HL-60/S4 (cell line): Measurements from ENCODE around the gene RFX7.

Source experiments
- in situ Hi-C: fragments of 300-500 bp; cut with MboI; formaldehyde crosslinking; loops from 2 replicates; pipeline ENCODE4 v1.14.3; 2022; ENCODE audit warnings: low sequenced_read_pairs

RFX7 gene

DNA sequence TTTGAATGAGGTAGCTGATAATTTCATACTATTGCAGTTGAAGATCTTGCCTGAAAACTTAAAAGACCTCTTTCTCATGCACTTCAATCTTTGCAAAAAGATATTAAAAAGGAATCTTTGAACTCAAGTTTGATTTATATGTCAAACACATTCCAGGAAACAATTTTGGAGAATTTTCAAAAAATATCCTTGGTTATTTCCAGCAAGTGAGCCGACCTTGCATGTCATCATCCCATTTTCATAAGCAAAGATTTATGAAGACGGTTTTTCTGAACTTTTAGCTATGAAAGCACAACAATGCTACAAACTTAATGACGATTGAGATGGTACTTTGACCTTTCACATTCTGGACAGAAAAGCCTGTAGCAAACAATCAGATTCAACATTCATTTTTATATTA lies 95.6 kb downstream of the RFX7 start:
- in situ Hi-C loops = no loop called here

DNA sequence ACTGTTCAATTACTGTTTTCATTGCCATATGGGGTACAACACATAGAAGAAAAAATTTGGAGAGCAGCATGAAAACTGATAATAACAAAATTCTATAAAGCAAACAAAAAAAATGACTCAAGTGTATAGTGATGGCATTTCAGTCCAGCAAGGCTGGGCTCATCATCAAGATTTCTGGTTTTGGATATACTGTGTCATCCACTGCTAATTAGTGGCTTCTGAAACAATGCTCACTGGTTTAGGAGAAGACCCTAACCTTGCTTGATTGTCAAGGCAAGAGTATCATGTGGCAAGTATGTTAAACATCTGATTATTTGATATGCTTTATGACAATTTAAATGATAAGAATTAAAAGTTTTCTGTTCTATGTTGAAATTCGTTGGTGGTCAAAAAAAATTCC lies 96.9 kb downstream of the RFX7 start:
- in situ Hi-C loops = no loop called here

DNA sequence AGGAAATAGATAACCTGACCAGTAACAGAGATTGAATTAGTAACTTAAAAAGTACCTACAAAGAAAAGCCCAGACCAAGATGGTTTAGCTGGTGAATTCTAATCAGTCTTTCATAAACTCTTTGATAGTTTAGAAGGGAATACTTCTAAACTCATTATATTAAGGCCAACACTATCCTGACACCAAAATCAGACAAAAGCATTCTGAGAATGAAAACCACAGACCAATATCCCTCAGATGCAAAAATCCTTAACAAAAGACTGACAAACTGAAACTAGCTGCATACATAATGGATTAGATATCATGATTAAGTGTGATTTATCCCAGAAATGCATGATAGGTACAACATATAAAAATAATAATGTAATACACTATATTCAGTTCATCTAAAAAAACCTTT lies 115.6 kb downstream of the RFX7 start:
- in situ Hi-C loops = no loop called here

DNA sequence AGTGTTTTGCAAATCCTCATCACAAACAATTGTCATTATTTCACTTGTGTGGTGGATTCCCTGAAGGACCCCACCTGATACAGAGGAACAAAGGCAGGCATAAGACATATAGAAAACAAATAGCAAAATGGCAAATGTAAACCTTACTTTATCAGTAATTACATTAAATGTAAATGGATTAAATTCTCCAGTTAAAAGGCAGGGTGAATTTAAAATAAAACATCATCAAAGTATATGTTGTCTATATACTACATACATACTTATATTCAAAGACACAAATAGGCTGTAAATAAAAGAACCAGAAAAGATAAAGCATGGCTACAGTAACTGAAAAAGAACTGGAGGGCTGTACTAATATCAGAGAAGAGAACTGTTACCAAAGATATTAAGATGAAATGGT lies 117.3 kb downstream of the RFX7 start:
- in situ Hi-C loops = no loop called here

DNA sequence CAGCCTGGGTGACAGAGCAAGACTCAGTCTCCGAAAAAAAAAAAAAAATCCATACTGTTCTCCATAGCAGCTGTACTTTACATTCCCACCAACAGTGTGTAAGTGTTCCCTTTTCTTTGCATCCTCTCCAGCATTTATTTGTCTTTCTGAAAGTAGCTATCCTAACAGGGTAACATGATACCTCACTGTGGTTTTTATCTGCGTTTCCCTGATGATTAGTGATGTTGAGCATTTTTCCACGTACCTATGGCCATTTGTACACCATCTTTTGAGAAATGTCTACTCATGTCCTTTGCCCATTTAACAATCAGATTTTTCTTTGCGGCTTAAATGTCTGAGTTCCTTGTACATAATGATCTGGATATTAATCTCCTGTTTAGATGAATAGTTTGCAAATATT lies 119.3 kb downstream of the RFX7 start:
- in situ Hi-C loops = no loop called here

DNA sequence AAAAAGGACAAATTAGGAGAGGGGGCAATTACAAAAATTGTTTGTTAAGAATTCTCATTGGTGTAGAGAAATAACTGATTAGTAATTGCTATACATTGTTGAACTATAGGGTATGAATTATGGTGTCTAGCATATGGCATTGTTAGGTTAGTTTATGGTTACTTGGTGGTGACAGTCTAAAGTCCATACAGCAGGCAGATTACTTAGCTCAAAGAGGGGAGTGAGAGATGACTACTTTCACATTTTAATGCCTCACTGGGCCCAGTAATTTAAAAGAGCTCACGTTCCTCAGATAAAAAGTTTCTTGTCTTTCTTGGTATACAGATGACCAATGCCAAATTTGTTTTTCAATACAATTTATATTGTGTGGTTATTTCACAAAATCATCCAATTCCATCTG lies 137.8 kb downstream of the RFX7 start:
- in situ Hi-C loops = no loop called here

DNA sequence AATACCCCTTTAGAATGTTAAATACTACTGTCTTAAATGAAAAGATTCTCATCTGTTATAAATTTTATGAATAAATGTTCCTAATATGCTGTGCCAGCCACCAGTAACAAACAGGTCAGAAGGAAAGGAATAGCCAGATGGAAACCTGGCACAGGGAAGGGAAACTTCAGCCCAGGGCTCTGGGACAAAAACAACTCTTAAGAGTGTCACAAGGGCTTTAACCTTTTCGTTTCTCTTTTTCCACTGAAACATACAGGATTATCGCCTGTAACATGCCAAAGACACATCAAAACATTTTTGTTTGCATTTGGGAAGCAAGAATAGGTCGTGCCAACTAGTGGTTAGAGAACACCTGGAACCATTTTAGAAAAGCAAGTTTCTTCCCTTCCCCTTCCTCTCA lies 141.2 kb downstream of the RFX7 start:
- in situ Hi-C loops = no loop called here

DNA sequence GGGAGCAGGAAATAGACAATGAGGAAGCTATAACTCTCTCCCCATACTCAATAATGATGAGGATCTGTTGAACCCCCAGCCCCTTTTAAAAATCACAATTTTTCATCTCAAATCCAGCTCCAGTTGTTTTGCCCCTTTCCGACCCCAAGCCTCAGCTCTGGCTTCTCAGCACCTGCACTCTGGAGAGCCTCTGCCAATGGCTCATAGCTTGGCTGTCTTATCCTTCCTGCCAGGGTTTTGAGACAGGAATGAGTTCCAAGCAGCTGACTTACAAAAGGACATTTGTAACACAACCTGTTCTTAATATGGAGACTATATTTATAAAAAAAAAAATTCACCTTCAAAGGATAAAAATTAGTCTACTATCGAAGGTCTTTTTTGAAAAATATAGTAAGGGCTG lies 144.4 kb downstream of the RFX7 start:
- in situ Hi-C loops = no loop called here

DNA sequence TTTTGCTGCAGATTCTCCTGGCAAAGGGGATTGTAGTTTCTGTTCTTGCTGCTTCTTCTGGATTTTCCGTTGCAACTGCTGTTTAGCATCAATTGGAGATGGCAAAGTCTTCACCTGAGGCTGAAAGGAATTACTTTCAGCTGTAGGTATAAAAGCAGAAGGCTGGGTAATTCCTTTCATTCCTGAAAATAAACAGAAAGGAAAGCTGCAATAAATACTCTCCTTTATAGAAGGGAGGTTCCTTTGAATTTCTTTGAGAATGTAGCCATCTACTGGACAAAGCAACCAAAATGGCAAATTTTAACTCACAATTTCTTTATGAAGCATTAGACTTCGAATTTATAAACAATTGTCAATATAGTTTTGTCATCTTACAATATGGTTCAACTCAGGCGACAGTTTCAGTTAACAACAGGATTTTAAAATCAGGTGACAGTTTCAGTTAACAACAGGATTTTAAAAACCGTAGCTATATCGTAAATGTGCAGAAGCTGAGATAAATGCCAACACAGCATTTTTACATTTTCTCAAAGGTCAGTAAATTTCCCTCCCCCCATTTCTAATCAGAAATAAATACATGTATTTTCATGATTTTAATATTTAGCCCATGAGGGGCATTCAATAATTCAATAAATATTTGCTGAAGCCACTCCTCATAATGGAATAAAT lies 145.3 kb downstream of the RFX7 start:
- in situ Hi-C loops = no loop called here

DNA sequence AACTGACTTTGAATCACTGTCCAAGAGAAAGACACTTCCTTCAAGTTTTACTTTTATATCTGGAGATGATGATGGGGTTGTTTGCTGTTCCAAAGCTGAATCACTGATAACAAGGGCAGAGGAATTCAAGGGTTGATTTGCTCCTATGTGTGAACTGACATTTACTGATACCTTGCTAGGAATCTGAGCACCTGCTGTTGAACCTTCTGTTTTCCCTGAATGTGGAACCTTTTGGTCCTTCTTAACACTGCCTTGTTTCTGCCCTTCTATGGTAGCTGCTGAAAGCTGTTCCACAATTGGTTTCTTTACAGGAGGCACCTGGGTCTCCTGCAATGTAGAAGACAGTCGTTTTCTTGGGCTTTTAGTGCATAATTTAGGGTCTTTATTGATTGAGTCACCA lies 148.3 kb downstream of the RFX7 start:
- in situ Hi-C loops = no loop called here

DNA sequence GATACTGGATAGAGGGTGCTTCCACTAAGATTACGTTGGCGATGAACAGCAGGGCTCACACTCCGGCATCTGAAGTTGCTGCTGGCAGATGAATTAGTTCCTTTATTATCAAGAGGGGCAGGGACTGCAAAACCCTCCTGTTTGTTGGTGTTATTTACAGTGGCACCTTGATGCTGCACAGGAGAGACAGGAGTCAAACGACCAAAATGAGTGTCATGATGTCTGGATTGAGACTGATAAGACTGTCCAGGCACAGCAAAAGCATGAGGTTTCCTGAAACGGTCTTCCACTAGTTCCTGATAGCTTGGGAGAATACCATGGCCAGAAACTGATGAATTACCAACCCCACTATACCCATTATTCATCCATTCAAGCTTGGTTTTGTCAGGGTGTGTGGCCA lies 149.5 kb downstream of the RFX7 start:
- in situ Hi-C loops = no loop called here

DNA sequence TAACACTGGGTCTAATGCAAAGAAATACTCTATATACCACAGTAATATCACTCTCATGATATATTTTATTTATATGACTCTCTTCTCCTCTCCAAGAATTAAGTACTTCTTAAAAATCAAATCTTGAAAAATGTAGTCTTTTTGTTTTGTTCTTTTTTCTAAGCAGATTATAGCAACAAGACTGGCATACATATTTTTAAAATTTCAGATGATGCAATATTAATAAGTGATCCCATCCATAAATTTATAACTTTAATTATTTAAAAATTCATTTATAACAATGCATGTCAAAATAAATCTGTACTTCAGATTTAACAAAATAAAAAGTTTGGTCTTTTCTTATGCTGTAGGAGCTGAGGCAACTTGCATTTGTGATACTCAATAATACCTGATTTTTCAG lies 155.3 kb downstream of the RFX7 start:
- in situ Hi-C loops = no loop called here

DNA sequence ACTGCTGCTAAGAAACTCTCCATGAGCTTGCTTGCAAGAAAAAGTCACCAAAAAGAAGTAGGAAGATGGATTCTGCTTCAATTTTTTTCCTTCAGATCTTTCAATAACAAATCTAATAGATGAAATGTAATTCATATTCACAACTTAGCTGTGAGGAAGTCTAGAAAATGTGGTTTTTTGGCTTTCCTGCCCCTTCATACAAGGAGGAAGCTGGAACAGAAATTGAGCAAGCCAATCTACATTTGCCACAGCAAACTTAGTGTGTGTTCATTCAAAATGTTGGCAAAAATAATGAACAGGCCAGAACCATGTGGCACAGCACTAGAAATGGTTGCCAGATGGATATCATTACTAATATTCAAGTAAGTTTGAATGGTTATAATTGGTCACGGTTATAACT lies 157.1 kb downstream of the RFX7 start:
- in situ Hi-C loops = no loop called here

DNA sequence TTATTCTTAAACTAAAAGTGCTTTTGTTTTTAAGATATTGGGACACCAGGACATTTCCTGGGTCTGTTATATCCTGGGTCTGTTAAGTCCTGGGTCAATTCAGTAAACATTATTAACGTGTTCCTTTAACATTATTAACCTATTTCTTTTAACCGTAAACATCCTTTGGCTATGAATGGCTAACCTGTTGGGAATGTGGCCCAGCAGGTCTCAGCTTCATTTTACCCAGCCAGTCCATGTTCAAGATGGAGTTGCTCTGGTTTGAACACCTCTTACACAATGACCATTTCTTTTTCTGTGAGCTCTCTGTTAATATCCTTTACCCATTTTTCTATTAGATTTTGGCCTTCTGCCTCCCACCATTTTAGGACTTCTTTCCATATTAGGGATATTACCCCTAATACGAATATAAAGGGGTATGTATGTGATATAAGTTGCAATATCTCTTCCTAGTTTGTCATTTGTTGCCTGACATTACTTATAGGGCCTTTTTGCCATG lies 161.4 kb downstream of the RFX7 start:
- in situ Hi-C loops = no loop called here

DNA sequence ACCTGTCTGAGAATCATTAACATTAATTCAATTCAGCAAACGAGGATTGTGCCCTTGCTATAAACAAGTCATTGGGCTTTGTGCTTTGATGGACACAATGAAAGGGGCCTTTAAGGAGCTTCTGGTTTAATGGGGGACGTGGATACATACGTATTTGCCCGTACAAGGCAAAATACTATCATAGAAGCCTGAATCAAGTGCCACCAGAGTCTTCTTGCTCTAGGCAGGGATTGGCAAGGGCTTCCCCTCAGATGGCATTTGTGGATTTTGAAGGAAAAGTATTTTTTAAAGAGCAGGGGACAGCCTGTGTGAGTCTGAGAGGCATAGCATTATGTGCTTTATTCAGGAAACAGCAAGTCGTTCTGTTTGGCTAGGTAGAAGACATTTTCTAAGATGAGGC lies 166.6 kb downstream of the RFX7 start:
- in situ Hi-C loops = no loop called here

DNA sequence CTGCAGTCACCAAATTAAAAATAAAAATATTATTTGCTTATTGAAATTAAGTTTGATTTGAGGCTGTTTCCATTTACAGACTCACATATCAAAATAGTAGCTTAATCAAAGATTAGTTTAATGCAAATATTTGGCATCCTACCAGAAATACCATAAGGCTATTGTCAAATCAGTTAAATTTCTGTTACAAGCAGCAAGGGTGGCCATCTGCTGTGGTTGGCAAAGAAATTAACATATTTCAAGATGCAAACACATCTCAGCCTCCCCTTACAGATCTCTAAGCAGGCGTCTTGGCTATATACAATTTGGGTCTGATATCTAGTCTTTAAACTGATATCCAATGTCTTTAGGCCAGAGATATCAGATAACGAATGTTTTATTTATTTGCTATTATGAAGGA lies 167.0 kb downstream of the RFX7 start:
- in situ Hi-C loops = no loop called here

DNA sequence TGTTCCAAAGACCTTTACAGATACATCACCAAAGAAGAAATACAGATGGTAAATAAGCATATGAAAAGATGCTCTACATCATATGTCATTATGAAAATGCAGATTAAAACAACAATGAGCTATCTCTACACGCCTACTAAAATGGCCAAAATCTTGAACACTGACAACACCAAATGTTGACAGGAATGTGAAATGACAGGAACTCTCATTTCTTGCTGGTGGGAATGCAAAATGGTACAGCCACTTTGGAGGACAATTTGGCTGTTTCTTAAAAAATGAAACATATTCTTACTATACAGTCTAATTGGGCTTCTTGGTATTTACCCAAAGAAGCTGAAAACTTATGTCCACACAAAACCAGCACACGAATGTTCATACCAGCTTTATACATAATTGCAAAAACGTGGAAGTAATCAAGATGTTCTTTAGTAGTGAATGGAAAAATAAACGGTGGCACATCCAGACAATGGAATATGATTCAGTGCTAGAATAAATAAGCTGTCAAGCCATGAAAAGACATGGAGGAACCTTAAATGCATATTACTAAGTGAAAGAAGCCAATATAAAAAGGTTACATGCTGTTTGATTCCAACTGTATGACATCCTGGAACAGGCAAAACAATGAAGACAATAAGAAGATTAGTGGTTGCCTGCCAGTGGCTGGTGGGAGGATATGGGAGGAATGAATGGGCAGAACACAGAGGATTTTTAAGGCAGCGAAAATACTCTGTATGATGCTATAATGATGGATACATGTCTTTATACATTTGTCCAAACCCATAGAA lies 169.0 kb downstream of the RFX7 start:
- in situ Hi-C loops = no loop called here

DNA sequence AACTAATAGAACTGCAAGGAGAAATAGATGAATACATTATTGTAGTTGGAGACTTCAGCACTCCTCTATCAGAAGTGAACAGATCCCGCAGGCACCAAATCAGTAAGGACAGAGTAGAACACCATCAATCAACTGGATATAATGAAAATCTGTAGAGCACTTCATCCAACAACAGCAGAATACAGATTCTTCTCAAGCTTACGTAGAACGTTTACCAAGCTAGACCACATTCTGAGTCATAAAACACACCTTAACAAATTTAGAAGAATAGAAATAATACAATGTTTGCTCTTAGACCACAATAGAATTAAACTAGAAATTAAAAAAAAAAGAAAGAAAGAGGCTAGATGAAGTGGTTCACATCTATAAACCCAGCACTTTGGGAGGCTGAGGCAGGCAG lies 179.5 kb downstream of the RFX7 start:
- in situ Hi-C loops = no loop called here

DNA sequence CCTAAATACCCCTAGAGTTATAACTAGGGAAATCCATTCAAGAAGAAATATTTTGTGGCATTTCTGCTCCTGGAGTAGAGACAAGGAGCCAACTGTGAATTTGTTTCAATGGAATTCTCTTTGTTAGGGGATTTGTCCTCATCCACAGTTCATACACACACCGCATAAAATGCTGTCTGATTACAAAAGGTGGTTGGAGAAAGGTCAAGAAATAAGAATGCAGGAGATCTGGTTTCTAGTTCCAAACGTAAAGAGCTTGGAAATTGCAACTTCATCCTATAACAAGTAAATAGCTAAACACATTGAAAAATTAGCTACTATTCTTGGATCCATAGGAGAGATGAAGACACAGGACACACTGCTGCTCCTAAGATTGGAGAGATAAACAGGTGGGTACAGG lies 184.0 kb downstream of the RFX7 start:
- in situ Hi-C loops = no loop called here

DNA sequence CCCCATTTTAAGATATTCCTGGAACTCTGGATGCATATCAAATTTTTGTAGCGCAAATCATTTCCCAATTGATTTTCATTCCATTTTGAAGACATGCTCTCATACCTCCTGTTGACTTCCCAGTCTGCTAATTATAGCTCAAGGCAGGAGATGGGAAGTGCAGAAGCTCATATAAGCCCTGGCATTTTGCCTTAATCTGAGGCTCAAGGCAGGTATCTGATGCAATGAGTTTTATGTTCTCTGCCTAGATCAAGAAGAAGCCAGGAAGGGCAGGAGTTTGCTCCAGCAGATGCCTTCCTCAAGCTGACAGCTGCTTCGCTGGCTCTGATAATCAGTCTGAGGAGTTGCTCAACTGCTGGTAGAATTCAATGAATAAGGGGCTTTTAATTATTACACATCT lies 184.7 kb downstream of the RFX7 start:
- in situ Hi-C loops = no loop called here

DNA sequence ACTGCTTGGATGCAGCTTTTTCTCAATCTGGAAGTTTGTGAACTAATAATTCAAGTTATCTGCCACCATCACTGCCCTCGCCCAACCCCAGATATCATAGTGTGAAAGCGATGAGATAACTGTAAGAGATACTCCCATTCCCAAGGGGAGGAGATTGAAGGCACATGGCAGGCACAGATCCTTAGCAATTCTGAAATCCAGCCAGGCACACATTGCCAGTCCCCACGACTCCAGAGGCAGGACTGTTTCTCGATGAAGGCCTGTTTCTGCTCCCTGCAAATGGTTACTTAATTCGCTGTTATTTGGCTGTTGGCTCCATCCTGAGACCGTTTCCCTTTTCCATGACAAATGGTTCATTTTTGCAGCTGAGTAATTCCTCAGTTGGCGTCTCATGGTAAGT lies 187.1 kb downstream of the RFX7 start:
- in situ Hi-C loops = no loop called here

DNA sequence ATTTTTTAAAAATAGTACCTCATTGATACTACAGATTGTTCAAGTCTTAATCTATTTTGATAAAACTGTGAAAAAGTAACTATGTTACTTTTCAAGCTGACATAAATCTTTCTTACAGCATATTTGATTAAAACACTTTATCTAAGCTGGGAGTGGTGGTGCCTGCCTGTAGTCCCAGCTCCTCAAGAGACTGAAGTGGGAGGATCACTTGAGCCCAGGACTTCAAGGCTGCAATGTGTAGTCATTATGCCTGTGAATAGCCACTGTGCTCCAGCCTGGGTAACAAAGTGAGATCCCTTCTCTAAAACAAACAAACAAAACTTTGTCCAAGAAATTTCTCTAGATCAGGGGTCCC lies 190.7 kb downstream of the RFX7 start:
- in situ Hi-C loops = no loop called here
